Stimulated activated CD4-positive, alpha-beta T cell treated with anti-CD3 and anti-CD28 coated beads, TNF-alpha, amount 100 ng/mL, for 4 hours (primary cell): ENCODE results near the gene DHRS13.

Experiments used
- DNase-seq, 3 experiments: peaks; one replicate each; pipeline ENCODE4 v3.0.0-alpha.2; 2020; ENCODE audit warnings: low read depth in 3 of 3

Gene DHRS13, protein sequence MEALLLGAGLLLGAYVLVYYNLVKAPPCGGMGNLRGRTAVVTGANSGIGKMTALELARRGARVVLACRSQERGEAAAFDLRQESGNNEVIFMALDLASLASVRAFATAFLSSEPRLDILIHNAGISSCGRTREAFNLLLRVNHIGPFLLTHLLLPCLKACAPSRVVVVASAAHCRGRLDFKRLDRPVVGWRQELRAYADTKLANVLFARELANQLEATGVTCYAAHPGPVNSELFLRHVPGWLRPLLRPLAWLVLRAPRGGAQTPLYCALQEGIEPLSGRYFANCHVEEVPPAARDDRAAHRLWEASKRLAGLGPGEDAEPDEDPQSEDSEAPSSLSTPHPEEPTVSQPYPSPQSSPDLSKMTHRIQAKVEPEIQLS

DNA sequence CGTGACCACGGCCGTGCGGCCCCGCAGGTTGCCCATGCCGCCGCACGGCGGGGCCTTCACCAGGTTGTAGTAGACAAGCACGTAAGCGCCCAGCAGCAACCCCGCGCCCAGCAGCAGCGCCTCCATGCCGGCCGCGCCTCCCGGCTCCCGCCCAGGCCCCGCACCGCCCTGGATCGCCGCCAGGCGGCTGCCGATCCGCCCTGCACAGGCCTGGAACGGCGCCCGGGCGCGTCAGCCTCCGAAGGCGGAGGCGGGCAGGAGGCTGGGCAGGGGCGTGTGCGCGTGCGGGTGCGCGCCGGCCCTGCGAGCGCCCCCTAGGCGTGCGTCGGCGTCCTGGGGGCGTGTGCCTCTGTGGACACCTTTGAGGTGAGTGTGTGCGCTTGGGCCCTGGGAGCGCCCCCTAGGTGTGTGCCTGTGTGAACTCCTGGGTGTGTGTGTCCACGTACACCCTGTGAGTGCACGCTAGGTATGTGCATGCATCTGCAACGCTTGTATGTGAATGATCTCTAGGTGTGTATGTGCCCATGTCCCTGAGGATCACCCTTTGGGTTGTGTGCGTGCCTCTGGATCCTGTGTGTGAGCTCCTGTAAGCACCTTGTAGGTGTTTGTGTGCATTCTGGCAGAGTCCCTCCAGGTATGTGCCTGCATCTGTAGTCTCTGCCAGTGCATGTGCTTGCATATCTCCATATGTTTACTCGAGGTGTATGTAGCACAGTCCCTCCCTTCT is at the start of gene DHRS13:
Gene DHRS13, minus strand, starts transcription at position 261 of the 727 bp plus-strand sequence. Its CDS starts 135 bp downstream, at position 126.
- DNase-seq = peak; percentile 85 to 92 (median 88)

DNA sequence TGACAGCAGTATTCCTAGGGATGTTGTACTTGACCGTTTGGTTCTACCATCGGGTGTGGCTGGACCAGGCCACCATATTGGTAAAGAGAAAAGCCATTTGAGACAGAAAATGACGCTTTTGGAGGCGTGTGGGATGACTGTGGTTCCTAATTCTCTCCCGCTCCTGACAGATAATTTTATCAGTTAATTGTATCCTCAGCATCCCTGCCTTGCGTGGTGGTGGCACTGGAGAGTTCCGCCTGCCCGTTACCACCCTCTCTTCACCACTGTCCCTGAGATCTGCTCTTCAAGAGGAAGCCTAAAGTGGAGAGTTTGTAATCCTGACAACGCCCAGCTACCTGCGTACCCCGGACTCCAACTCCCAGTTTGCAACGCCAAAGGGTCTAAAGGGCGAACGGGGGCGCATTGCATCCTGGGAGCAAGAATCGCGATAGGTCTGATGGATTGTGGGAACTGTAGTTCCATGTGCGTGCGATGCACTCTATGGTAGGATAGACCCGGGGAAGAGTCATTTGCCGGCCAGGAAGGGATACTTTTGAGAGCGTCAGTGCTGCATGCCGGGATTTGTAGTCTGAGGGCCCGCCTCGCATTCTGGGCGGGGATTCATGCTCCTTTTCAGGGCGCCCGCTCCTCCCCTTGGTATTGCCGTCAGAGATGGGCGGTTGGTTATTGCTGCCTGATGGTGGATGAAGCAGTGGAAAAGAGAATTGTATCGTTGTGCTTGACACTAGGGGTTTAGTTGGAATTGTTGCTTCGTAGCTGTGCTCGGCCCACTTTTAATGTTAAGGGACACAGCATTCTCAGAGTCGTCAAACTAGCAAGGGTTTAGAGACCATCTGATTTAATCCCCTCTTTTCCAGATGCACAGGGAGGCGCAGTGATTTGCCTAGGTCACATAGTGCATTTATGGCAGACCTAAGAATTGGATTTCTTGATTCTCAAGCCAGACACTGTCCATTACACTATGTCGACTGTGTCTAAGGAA is 49.4 kb upstream of the DHRS13 start:
- DNase-seq = peak; percentile 74 to 91 (median 91)

DNA sequence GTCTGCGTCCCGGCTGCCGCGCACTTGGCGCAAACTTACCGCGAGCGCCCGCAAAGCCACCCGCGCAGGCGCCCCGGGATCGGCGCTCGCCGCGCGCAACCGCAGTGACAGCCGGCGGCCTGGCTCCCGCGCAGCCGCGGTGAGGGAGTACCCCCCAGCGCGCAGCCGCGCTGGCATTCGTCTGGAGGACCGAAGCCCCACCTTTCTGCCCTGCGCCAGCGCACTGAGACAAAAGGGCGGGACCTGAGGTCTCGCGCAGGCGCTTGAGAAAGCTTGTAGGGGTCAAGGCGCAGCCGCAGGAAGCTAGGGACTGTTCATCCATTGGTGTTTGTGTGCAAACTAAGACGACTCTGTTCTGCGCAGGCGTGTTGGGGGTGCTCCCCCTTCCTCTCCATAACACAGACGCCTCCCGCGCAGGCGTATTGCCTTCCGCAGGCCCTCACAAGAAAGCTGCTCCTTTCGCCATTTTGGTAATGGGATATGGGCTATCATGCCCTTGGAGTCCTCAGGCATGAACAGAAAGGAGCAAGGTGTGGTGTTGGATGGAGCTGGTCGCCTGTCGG is 48.6 kb upstream of the DHRS13 start, which contains the start of gene PHF12:
Gene PHF12, minus strand, starts transcription at position 91 of the 563 bp plus-strand sequence. CDS start 558 bp downstream, outside the sequence.
- DNase-seq = peak; percentile 97 to 100 (median 98)

DNA sequence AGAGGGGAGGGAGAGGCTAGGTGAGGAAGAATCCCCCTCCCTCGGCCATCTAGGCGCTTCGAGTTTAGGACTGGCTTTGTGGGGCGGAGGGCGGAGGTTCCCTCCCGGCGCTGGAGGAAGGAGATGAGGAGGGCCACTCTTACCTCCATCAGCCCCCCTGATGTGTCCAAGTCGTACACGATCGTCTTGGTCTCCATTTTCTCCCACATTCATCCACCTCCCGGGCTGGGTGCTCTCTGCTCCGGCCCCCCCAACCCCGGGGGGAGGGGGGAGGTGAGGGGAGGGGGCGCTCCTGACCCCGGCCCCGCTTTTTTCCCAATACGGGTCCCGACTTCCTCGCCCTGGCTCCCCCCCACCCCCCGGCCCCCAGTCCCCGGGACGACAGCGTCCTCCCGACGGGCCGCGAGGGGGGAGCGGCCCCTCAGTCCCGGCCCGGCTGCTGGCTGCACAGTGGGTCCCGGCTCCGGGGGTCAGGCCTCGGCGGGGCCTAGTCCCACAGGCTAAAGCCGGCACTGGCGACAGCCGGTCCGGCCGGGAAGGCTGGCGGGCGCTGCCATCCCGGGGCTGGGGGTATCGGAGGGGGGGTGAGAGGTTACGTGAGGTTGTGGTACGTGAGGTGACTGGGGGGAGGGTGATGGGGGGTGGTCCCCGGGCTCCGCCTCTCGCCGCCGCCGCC is 48.0 kb upstream of the DHRS13 start:
- DNase-seq = no peak

DNA sequence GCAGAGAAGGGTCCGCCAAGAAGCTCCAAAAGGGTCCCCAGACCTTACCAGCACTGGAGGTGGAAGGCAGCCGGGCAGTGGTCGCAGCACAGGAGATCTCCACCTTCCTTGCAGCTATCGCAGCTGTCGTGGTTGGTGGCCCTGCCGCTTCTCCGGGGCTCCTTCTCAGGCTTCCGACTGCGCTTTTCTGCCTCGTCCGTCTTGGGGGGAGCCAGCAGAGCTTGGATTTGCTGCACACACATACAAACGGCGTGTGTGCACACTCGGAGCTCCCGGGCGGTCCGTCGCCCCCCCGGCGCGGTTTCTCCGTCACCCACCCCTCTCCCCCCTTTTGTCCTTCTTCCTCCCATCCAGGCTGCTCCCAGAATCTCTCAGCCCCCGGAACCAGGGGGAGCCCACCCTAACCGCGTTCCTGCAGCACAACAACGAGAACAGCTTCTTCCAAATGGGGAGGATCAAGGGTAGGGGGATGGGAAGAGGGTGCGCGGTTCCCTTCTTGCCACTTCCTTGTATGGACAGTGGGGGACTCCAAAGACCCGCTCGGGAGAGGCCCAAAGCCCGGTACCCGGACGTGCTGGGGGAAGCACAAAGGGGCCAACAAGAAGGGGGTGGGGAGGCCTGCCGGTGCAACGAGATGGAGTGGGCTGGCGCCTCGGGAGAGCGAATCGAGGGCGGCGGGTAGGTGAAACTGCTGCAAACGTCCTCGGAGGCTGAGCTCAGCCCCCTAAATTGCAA is 47.3 kb upstream of the DHRS13 start:
- peak in 2 of 3 experiments; percentile 25 to 28 for DNase-seq

DNA sequence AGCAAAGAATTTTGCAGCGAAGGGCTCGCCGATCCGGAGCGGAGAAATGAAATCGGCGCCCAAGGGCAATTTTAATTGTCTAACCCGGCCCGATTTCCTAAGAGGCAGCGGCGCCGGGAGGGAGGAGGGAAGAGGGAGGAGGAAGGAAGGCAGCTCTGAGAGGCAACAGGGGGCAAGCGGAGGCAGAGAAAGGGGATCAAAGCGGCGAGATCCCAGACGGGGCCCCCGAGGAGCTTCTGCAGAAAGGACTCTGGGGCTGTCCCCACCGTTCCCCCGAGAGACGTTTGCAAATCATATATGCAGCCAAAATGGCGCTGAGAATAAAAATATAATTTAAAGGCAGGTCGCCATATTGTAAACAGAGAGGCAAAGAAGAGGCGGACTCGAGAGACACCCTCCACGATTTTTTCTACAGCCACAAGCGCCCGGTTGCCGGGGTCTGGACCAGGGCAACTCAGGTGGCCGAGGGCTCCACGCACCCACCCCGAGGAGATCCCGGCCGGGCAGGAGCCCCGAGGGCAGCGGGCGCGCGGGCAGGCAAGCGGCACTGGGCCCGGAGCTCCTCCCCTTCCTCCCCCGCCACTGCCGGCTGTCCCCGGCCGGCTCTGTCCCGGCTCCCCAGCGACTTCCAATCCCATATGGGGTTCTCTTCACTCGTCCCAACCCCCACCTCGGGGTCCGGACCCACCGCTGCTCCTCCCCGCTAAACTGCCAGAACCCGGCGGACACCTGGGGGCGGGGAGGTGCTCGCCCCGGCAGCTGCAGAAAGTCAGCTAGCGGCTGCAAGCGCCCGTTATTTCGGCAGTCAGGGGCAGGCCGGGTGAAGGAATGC is 46.5 kb upstream of the DHRS13 start:
- DNase-seq = peak; percentile 13 to 48 (median 28)

DNA sequence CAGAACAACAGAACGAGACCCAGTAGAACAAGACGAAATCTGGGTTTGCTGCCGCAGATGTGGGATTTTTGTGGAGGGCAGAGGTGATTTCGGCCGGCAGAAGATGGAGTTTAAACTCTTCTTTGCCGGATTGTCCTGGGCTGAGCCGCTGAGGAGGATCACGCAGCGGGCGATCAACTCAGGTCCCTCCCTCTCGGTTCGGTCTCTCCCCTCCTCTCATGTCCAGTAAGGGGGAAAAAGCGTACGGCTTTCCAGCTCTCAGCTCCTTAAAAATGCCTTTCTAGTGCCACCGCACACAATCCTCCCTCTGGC is 46.0 kb upstream of the DHRS13 start:
- DNase-seq = no peak

DNA sequence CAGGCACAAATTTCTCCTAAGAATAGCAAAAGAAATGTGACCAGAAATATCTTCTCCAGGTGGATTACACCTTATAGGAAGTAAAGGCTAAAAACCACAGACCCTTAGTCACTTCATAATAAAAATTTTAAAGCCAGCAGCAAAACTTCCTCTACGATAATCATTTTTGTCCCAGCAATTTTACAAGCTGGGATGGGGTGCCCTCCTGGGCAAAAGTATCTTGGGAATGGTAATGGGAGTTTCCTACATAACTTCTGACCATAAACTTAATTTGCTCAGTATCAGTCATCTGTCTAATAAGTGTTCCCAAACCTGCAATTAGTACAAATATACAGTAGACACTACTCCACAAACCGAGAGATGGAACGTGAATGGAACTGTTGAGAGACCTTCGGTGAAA is 45.5 kb upstream of the DHRS13 start:
- DNase-seq = no peak

DNA sequence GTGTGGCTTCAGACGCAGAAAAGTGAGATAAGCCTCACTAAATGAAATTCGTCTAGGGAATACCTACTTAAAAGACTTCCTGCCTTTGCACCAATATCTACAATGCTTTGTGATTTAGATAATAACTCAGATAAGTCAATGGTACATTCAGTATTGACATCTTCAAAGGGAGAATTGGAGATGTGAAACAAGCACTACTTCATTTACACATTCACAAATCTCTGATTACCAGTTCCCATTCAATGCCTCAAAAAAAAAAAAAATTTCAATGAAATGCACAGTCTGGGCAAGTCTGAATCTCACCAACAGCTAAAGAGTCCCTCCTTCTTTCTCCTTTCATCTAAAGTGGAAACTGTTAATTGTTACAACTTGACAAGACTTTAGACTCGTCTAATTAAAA is 44.8 kb upstream of the DHRS13 start:
- no peak for DNase-seq

DNA sequence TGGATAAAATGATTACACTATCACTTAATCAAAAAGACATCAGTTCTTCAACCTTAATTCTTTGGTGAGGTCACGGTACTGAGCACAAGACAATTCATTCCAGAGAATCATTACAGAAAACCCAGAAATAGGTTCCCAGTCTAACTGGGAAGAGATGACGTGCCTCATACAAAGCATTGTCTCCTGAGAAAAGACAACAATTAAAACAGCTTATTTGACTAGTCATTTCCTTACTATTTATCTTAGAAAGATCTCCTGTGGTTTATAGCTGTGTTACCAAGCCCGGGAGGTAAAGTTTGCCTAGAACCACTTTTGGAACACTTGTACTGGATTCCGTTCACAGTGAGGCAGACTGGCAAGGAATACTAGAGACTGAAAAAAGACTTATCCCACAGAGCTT is 43.4 kb upstream of the DHRS13 start:
- no peak for DNase-seq

DNA sequence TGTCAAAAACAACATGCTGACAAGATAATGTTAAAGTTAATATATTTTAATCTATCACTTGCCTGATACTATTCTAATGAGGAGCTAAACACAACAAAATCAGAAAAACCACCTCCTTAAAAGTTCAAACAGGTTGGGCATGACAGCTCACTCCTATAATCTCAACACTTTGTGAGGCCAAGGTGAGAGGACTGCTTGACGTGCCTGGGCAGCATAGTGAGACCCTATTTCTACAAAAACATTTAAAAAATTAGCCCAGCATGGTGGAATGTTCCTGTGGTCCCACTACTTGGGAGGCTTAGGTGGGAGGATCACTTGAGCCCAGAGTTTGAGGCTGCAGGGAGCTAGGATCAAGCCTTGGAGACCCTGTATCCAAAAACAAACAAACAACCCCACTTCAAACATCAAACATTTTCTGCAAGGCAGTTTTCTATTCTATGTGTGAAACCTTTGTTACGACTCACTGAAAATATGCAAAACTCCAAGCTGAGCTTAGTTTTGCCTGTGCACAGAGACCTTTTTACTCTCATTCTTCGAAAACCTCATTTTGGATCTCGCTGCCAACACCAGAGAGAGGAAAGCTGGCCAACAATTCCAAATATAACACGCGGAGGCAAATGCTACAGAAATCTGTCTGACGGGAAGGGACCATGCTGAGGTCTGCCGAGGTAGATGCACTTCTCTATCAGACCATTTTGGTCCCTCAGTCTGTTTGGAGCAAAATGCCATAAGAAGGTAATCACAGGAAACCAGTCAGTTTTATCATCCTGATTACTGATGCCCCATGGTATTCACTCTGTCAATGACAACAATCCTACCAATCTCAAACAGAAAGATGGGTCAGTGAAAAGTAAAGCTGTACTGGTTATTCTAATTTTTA is 42.2 kb upstream of the DHRS13 start:
- no peak for DNase-seq

DNA sequence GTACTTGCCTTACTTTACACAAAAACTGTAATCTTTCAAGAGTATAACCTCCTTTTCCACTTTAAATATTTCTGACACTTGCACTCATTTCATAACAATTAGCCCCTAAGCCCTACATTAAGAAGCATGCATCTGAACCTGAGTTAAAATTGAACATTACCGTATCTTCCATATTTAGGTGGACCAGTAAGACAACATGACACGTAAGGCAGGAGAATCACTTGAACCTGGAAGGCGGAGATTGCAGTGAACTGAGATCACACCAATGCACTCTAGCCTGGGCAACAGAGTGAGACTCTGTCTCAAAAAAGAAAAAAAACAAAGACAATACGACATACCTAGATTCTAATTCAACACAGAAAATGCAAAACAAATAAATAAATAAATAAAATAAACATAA is 41.5 kb upstream of the DHRS13 start:
- no peak for DNase-seq

DNA sequence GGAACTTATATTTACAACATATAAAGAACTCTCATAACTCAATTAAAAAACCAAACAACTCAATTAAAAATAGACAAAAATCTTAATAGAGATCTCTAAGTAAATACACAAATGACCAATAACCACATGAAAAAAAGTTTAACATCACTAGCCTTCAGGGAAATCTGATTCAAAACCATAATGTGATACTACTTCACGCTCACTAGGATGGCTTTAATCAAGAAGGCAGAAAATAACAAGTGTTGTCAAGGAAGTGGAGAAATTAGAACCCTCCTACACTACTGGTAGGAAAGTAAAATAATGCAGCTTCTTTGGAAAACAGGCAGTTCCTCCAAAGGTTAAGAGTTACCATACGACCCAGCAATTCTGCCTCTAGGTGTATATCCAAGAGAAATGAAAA is 40.0 kb upstream of the DHRS13 start:
- DNase-seq = no peak

DNA sequence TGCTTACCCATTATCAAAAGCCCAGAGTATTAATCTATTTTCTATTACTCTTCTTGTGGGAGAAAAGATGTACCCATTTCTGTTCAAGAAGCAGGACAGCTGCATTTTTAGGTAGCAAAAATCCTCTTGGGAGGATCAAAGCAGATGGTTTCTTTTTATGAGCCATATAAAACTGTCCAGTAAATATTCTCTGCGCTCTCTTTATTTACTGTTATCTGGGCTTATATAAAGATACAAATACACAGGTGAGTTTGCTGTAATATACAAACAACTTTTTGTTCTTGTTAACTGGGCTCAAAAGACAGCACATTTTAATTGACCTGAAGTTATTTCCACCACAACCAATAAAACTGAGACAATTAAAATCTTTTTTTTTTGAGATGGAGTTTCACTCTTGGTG is 38.4 kb upstream of the DHRS13 start:
- no peak for DNase-seq

DNA sequence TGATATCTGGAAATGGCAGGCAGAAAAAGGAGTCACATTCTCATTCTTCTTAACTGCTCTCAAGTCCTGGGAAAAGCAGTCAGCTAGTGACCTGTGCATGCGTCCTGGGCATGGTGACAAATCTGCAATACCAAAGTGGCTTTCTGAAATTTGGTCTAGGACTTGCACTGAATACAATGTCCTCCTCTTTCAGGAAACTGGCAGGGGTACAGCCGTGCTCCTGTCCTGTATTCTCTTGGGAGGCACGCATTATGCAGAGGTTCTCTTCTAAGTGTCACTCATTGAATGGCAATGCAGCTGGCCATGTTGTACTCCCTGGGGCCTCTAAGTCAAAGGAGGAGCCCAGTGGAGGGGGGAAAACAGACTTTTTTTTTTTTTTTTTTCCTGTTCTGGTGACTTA is 37.8 kb upstream of the DHRS13 start:
- DNase-seq = no peak

DNA sequence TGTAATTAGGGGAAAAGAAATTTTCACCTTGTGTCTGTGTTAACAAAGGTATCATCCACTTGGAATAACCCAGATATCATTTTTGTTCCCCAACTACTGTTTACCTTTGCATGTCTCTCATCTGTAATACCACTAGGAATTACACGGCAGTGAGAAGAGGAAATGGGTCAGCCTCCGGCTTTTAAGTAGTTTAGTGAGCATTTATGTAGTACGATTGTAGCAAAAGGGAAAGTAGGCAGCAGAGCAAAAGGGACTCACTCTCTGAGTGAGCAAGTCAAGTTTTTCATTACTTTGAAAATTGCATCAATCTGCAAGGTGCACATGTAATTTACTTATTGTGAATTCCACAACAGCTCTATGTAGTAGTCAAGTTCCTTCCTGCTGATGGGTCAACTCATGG is 37.3 kb upstream of the DHRS13 start:
- DNase-seq = no peak

DNA sequence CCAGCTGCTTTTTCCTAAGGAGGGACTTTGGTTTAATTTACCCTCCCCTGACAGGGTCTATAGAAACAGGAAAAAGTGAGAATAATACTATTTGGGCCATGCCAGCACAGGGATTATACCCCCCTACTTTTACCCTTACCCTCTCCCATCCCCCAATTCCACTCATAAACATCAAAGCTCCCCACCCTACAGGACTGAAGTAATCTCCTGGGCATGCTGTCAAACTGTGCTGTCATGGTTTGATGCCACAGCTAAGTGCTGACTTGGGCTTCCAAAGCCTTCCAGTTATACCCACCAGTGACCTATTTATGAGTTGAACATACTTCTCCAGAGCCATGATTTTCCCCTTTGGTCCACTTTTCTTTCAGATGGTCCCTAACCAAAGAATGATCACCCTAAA is 35.7 kb upstream of the DHRS13 start:
- no peak for DNase-seq

DNA sequence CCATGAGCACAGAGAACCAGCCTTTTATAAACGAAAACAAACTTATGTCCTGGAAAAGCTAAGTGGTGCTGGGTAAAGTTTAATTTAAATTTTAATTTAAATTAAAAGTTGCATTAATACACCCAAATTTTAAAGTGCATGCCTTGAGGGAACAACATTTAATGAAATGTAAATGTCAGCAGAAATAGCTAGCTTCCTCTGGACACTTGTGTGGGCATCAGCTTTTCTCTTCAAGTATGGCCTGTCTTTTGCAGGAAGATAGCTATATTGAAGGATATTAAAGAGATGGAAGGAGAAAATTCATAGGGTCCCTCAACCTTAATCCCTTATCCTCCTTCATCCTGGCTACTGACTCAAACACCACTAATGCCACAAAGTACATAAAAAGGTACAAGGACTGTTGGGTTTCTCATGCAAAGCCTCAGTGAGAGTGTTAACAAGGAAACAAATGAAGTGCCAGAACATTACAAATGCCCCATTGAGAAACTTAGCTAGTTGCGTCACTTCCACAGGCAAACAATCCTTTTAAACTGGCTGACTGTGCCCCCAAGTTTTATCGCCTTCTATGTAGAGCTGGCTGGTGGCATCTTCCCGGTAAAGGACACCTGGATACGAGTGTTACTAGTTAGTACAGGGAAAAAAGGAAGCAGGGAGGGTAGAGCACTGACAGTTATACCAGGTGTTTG is 34.3 kb upstream of the DHRS13 start:
- DNase-seq = no peak
